GM12865 (cell line): Measurements from ENCODE around the gene RAB19.

Experiments
- DNase-seq: peaks from one replicate; pipeline ENCODE4 v3.0.0; 2010; ENCODE audit warnings: low read depth
- H3K4me3 ChIP-seq: 2 replicates; pipeline ENCODE4 v1.5.1; 2011; ENCODE audit warnings: mild to moderate bottlenecking, low read depth, low read length, control low read depth
- CTCF ChIP-seq: IDR thresholded peaks from 2 replicates; pipeline ENCODE4 v1.5.1; 2011; ENCODE audit warnings: low read length, control low read depth, low read depth, inconsistent platforms; ENCODE audit not compliant: insufficient read depth; ENCODE audit errors: missing control alignments

The RAB19 gene

GRCh38 chr7:140418653-140419052 lies 14.8 kb downstream of the RAB19 start:
- DNase-seq, result no peak
- no peak for TF ChIP-seq CTCF
- no peak overlapping the region for H3K4me3 ChIP-seq

DNA sequence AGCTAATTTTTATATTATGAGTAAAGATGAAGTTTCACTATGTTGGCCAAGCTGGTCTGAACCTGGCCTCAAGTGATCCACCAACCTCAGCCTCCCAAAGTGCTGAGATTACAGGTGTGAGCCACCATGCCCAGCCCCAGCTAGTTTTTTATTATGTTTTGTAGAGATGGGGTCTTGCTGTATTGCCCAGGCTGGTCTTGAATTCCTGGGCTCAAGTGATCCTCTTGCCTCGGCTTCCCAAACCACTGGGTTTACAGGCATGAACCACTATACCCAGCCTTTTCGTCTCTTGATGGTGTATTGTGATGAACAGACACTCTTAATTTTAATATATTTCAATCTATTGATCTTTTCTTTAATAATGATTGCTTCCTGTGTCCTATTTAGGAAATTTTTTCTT lies 17.7 kb downstream of the RAB19 start:
- no peak for DNase-seq

GRCh38 chr7:140423501-140423900 lies 19.6 kb downstream of the RAB19 start:
- no peak for TF ChIP-seq CTCF
- no peak overlapping the region for H3K4me3 ChIP-seq
- DNase-seq, result no peak

More for the DNA sequence above, 17.7 kb downstream of the RAB19 start:
- TF ChIP-seq CTCF, result no peak
- H3K4me3 ChIP-seq, result no peak overlapping the region

- TF ChIP-seq CTCF, result no peak
These were observed 21.9 kb downstream of the RAB19 start for GRCh38 chr7:140425718-140426117.

GRCh38 chr7:140426130-140426529 lies 22.3 kb downstream of the RAB19 start:
- H3K4me3 ChIP-seq, result no peak overlapping the region
- no peak for TF ChIP-seq CTCF

More at GRCh38 chr7:140425718-140426117, 21.9 kb downstream of the RAB19 start:
- no peak overlapping the region for H3K4me3 ChIP-seq
- DNase-seq, result no peak

DNA sequence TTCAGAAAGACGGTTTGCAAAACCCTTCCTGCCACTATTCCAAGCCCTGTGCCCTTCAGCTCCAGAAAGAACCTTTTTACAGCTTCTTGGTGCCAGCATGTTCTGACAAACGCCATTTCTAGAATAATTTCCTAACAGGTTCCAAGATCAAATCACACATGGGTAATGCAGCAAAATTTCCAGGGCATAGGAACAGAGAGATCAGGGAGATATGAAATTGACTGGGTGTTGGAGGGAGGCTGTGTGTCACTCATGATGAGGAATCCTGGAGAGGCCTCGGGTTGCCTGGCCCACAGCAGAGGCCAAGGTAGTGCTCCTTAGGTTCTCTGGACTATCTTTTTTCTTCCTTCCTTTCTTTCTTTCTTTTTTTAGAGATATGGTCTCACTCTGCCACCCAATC lies 29.5 kb downstream of the RAB19 start:
- no peak for DNase-seq
- H3K4me3 ChIP-seq, result no peak overlapping the region
- no peak for TF ChIP-seq CTCF

More at GRCh38 chr7:140426130-140426529, 22.3 kb downstream of the RAB19 start:
- no peak for DNase-seq

DNA sequence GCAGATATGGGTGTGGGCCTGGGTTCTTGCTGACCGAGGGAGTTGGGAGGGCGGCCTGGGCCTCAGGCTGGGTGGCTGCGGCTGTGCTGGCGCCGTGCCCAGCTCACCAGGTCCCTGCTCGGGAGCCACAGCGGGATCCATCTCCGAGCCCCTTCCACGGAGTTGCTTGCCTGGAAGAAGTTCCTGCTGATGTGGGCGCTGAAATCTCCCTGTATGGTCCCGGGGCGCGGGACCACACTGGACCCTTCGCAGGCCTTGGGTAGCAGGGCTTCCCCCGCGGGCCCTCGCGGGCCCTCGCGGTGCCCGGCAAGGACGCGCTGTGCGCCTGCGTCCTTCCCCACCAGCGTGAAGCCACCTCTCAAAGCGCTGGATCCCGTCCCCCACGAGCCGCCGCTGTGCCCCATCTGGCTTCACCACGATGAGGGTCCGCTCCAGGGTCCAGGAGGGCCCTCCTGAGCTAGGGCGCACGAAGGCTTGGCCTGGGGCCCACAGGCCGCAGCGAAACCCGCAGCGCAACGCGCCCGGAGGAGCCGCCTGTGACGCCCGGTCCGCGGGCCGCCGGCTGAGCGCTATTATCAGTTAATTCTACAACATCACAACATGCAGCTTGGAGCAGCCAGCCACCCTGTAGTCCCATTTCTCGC lies 31.5 kb downstream of the RAB19 start:
- TF ChIP-seq CTCF, result no peak
- H3K4me3 ChIP-seq, result no peak overlapping the region
- DNase-seq, result no peak
